C4-2B (cell line): ENCODE measurements around the gene SDK2.

Source experiments
- H3K27ac ChIP-seq: fragments of 450-650 bp; 2 replicates; pipeline ENCODE4 v1.5.1; 2017
- CTCF ChIP-seq: fragments of 450-650 bp; conservative IDR thresholded peaks from 2 replicates; pipeline ENCODE4 v1.5.1; 2017; ENCODE audit warnings: mild to moderate bottlenecking
- ZFX ChIP-seq: fragments of 450-650 bp; IDR thresholded peaks from 2 replicates; pipeline ENCODE4 v1.6.1; 2017

Gene SDK2

GRCh38 chr17:73493956-73494926, 150.0 kb downstream of the SDK2 start:
- no peak overlapping the region for H3K27ac ChIP-seq
- no peak for TF ChIP-seq CTCF
- no peak for TF ChIP-seq ZFX

DNA sequence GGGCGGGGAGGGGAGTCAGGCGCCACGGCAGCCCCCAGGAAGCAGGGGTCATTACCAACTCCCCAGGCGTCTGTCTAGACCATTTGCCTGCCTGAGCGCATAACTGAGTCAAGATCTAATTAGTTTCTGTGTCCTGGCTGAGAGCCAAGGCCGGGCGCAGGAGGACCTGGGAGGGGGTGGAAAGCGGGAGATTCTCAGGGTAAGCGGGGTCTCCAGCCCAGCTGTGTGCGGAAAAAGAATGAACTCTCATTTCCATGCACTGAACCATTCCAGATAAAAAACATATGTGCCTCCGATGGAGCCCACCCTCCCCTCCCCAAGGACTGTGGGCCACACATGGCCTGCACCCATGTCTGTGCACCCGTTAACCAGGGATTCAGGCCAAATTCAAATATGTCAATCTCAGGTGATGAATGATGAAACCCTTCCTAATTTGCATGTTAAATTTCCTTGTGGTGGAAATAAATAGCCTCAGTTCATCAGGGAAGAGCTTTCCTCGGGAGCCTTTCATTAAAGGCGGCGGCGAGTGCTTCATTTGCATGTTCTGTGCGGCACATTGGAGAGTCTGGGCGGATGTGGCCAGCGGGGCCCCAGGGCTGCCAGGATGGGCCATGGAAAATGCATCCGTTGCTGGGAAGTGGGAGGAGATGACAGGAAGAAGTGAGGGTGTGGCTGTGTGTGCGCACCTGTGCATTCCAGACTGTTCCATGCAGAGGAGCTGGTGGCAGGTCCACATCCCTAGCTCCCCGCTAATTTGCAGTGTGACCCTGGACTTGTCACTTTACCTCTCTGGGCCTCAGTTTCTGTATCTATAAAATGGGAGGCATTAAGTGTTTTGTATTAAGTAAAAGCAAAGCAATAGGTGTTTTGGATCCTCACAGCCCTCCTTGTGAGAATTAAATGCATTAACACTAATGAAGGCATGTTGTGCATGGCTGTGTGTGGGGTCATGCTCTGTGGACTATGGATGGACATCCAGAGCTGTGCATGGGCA, 151.1 kb downstream of the SDK2 start:
- TF ChIP-seq ZFX = no peak
- no peak for TF ChIP-seq CTCF

GRCh38 chr17:73492125-73492820, 152.0 kb downstream of the SDK2 start:
- no peak overlapping the region for H3K27ac ChIP-seq
- TF ChIP-seq CTCF (no peak), ZFX (no peak)

More for the DNA sequence above, 151.1 kb downstream of the SDK2 start:
- H3K27ac ChIP-seq = no peak overlapping the region

DNA sequence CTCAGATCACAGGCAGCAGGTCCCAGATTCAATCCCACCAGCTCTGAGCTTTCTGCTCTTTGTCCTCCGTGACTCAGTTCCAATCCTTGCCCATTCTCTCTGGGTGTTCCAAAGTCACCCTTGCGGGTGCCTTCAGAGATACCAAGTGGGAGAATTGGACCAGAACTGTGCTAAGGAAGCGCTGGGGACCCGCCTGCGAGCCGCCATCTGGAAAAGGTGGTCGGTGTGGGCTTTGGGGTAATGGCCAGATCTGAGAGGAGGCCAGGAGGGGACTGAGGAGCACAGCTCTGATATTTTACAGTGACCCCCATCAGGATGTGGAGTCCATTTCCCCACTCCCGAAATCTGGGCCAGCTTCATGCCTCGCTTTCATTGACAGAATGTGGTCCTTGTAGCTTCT, 152.6 kb downstream of the SDK2 start:
- no peak overlapping the region for H3K27ac ChIP-seq
- TF ChIP-seq CTCF = no peak
- no peak for TF ChIP-seq ZFX

GRCh38 chr17:73490851-73491250, 153.4 kb downstream of the SDK2 start:
- H3K27ac ChIP-seq = no peak overlapping the region
- TF ChIP-seq ZFX (no peak), CTCF (no peak)

GRCh38 chr17:73489991-73490390, 154.3 kb downstream of the SDK2 start:
- no peak overlapping the region for H3K27ac ChIP-seq
- no peak for TF ChIP-seq CTCF
- TF ChIP-seq ZFX = no peak
